Stimulated activated CD8-positive, alpha-beta memory T cell treated with anti-CD3 and anti-CD28 coated beads, Interleukin-7, amount 100 ng/mL, for 24 hours (primary cell): ENCODE data around the gene NPIPA1.
"Not testable (repeated sequence)": the region's sequence is repeated elsewhere in the genome, so short reads cannot be mapped to it uniquely, and the experiment has no call there.

Source experiments
- DNase-seq: peaks from one replicate; pipeline ENCODE4 v3.0.0-alpha.2; 2020; ENCODE audit warnings: low read depth

Gene NPIPA1

DNA sequence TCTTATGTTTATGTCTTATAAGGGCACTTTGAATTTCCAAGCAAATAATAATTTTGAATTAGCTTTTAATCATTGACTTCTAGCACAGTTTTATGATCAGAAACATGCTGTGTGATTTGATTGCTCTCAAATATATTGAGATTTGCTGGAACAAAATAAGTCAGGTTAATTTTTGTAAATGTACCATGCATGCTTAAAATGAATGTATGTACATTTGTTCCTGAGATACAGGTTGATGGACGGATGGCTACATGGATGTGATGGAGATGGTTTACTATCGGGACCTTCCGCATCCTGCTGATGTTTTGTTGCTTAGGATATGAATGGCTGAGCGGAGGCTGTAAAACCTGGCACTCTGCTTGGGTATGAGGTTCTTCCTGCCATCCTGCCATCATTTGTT is at the start of gene NPIPA1:
TSS of gene NPIPA1 (plus strand) at position 301 of the 400 bp plus-strand sequence. CDS start at position 301, 0 bp downstream.
- DNase-seq, result not testable (repeated sequence)

DNA sequence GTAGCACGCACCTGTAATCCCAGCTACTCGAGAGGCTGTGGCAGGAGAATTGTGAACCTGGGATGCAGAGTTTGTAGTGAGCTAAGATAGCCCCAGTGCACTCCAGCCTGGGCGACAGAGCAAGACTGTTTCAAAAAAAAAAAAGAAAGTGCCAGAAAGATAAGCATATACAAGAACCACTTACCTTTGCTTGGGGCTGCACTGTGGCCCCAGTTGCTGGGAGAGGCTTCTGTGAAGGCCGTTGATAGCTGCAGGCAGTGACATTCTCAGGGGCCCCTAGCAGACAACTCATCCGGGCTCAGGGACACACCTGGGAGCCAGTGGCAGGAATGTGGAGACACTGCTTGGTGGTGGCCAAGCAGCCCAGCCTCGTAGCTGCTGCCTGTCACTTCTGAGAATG is 45.1 kb upstream of the NPIPA1 start:
- DNase-seq, result not testable (repeated sequence)

DNA sequence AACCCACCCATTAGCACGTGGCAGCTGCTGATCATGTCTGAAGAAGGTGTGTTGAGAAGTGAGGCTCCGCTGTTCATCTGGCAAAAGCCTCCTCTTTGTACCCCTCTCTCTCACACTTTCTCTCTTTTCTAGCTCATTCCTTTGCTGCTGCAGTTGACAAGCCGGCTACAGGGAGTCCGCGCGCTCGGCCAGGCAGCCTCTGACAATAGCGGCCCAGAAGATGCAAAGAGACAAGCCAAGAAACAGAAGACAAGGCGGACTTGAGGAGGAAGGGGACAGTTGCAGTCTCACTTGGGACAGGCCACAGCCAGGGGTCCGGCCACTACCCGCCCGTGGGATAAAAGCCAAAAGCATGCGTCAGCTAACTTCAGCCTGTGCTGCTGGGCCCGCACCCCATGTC is 41.9 kb upstream of the NPIPA1 start:
- DNase-seq, result not testable (repeated sequence)

- DNase-seq, result not testable (repeated sequence)
Observed at GRCh38 chr16:14896023-14896422, 41.2 kb upstream of the NPIPA1 start.

- DNase-seq, result not testable (repeated sequence)
Observed at GRCh38 chr16:14897006-14897664, 40.1 kb upstream of the NPIPA1 start.

GRCh38 chr16:14898162-14898561 is 39.1 kb upstream of the NPIPA1 start:
- DNase-seq, result not testable (repeated sequence)

DNA sequence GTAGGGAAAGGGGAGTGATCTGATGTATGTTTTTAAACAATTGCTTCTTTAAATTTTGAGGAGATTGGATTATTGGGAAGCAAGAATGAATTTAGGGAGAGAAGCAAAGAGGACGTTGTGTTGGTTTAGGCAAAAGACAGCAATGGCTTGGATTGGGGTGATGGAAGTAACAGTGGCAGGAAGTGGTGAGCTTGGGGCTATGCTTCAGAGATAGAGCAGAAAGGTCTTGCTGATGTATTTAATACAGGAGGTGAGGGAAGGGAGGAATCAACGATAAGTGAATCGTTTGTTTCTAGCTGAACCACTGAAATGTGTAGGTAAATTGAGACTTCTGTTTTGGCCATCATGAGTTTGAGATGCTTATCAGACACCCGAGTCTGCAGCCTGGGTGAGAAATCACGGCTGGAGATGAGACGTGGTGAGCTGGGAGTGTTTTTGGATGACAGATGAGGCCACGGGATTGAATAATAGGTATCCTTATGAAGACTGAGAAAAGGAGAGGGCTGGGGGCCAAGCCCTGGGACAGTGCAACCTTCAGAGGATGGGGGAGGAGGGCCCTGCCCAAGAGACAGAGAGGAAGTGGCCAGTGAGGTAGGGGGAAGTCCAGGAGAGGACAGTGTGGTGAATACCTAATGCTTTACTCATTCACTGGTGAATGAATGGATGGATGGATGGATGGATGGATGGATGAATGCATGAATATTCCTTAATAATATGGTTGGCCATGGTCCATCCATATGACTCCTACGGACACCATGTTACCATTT is 33.9 kb upstream of the NPIPA1 start:
- DNase-seq, result not testable (repeated sequence)

DNA sequence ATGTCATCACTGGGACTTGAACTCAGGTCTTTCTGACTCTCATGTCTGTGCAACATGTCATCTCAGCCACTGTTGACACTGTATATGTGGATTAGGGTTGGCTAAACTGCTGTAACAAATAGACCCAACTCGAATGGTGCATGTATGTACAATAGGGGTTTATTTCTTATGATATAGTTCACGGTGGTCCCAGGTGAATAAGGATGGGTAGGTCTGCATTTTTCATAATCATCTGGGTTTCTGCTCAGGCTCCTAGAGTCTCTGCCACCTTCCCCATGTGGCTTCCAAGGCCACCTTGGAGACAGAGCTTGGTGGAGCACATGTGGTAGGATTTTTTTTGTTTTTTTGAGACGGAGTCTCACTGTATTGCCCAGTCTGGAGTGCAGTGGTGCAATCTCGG is 27.5 kb upstream of the NPIPA1 start:
- DNase-seq, result not testable (repeated sequence)

- DNase-seq, result not testable (repeated sequence)
Observed at GRCh38 chr16:14910833-14911629, 26.2 kb upstream of the NPIPA1 start.

DNA sequence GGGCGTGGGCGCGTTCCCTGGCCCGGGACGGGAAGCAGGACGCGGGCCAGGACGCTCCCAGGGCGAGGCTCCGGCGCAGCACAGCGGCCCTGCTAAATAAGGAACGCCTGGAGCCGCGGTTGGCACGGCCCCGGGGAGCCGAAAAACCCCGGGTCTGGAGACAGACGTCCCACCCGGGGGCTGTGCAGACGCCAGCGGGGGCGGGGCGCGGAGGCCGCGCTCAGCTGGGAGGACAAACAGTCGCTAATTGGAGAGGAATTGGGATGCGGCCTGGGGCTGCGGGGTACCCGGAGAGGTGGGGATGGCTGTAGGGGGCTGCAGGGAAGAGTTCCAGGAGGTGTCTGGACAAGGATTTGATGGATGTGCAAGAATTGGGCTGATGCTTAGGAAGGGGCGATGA is 25.3 kb upstream of the NPIPA1 start:
- peak; percentile 21 for DNase-seq

DNA sequence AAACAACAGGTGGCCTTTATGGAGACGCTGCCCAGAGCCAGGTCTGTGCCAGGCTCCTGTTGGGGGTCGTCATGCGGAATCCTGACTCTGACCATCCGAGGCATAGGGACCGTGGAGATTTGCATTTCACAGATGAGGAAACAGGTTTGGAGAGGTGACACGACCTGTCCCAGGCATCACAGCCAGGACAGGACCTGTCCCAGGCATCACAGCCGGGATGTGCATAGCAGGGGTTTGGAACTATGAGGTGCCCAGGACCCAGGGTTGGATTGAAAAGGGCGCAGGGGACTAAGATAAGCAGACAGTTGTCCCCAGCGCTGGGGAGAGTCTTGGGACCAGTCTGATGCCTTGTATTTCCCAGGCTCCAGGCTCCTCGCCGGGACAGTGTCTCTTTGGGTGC is 24.7 kb upstream of the NPIPA1 start:
- not testable (repeated sequence) for DNase-seq

- not testable (repeated sequence) for DNase-seq
Observed at GRCh38 chr16:14918504-14918903, 18.7 kb upstream of the NPIPA1 start.

GRCh38 chr16:14919837-14920600 is 17.2 kb upstream of the NPIPA1 start:
- not testable (repeated sequence) for DNase-seq

- not testable (repeated sequence) for DNase-seq
Observed at GRCh38 chr16:14922285-14922684, 15.0 kb upstream of the NPIPA1 start.

GRCh38 chr16:14922968-14923367 is 14.3 kb upstream of the NPIPA1 start:
- not testable (repeated sequence) for DNase-seq

DNA sequence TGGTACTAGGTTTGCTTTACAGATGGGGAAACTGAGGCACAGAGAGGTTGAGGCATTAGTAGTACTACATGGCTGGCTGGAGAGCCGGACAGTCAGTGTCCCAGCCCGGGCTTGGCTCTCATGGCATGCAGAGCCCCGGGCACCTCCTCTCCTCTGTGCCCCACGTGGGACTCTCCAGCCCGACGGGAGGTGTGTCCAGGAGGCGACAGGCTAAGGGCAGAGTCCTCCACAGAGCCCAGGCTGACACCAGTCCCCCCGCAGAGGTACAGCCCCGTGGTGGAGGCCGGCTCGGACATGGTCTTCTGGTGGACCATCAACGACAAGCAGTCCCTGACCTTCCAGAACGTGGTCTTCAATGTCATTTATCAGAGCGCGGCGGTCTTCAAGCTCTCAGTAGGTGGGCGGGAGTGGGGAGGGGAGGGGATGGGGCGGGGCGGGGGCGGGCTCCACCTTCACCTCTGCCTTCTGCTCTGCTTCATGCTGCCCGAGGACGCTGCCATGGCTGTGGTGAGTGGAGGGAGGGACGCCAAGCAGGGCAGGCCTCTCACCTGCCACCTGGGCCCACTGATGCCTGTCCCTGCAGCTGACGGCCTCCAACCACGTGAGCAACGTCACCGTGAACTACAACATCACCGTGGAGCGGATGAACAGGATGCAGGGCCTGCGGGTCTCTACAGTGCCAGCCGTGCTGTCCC is 13.7 kb upstream of the NPIPA1 start:
- DNase-seq, result not testable (repeated sequence)

DNA sequence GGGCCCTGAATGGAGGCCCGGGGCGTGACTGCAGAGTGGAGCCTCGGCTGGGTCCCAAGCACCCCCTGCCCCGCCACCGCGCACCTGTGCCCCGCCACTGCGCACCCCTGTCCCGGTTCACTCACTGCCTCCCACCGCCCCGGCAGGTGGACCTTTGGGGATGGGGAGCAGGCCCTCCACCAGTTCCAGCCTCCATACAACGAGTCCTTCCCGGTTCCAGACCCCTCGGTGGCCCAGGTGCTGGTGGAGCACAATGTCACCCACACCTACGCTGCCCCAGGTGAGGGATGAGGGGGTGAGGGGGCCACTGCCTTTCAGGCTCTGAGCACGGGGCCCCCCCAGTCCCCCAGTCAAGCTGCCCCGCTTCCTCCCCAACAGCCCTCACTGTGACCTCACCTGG is 12.9 kb upstream of the NPIPA1 start:
- DNase-seq, result not testable (repeated sequence)

GRCh38 chr16:14924982-14925381 is 12.3 kb upstream of the NPIPA1 start:
- not testable (repeated sequence) for DNase-seq

DNA sequence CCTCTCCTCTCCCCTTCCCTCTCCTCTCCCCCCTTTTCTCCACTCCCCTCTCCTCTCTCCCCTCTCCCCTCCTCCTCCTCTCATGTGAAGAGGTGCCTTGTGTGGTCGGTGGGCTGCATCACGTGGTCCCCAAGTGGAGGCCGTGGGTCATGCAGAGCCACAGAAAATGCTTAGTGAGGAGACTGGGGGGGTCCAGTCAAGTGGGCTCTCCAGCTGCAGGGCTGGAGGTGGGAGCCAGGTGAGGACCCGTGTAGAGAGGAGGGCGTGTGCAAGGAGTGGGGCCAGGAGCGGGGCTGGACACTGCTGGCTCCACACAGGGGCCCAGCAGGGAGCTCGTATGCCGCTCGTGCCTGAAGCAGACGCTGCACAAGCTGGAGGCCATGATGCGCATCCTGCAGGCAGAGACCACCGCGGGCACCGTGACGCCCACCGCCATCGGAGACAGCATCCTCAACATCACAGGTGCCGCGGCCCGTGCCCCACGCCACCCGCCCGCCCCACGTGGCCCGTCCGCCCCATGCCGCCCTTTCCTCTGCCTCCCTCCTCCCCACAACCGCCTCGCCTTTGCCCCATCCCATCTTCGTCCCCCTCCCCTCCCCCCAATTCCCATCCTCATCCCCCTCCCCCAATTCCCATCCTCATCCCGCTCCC is 9.1 kb upstream of the NPIPA1 start:
- not testable (repeated sequence) for DNase-seq

DNA sequence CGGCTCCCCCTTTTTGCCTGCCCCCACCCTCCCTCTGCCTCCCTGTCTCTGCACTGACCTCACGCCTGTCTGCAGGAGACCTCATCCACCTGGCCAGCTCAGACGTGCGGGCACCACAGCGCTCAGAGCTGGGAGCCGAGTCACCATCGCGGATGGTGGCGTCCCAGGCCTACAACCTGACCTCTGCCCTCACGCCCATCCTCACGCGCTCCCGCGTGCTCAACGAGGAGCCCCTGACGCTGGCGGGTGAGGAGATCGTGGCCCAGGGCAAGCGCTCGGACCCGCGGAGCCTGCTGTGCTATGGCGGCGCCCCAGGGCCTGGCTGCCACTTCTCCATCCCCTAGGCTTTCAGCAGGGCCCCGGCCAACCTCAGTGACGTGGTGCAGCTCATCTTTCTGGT is 8.1 kb upstream of the NPIPA1 start:
- DNase-seq, result not testable (repeated sequence)

- not testable (repeated sequence) for DNase-seq
Observed at GRCh38 chr16:14930246-14930645, 7.0 kb upstream of the NPIPA1 start.
